DND-41 (cell line): Measurements from ENCODE around the gene PRAMEF10.
"Not testable (repeated sequence)": the region's sequence is repeated elsewhere in the genome, so short reads cannot be mapped to it uniquely, and the experiment has no call there.

Experiments used
- ATAC-seq: fragments of 200-7000 bp; cut with Tn5 transposase; 3 replicates; pipeline ENCODE4 v1.9.1; 2021; ENCODE audit warnings: low read depth; ENCODE audit not compliant: insufficient read depth
- DNase-seq: peaks from one replicate; pipeline ENCODE4 v3.0.0-alpha.2; 2020
- H2AFZ ChIP-seq: 2 replicates; pipeline ENCODE4 v1.6.0; 2012; ENCODE audit warnings: low read depth, low read length
- H3K27ac ChIP-seq: 2 replicates; pipeline ENCODE4 v1.5.1; 2012; ENCODE audit warnings: low read length, inconsistent platforms
- H3K27me3 ChIP-seq: fragments of 200-600 bp; sonication (generic); 2 replicates; pipeline ENCODE4 v1.6.0; 2012; ENCODE audit warnings: low read length, mild to moderate bottlenecking, inconsistent platforms; ENCODE audit not compliant: insufficient read depth, poor library complexity
- H3K36me3 ChIP-seq: 2 replicates; pipeline ENCODE4 v1.5.1; 2012; ENCODE audit warnings: low read length, inconsistent platforms; ENCODE audit not compliant: insufficient read depth
- H3K4me1 ChIP-seq: 2 replicates; pipeline ENCODE4 v1.5.1; 2012; ENCODE audit warnings: mild to moderate bottlenecking, low read length; ENCODE audit not compliant: insufficient read depth
- H3K4me2 ChIP-seq: 2 replicates; pipeline ENCODE4 v1.6.0; 2012; ENCODE audit warnings: mild to moderate bottlenecking, moderate library complexity, low read length, inconsistent platforms; ENCODE audit not compliant: insufficient read depth
- H3K4me3 ChIP-seq, 2 experiments: fragments of 200-600 bp in 1 of 2; shearing (Covaris generic) in 1 of 2; 2 replicates each; pipeline ENCODE4 v1.5.1; 2012 to 2016; ENCODE audit warnings: inconsistent platforms in 2 of 2, low read length in 2 of 2, mild to moderate bottlenecking in 2 of 2, low read depth in 1 of 2, moderate library complexity in 1 of 2
- H3K79me2 ChIP-seq: 2 replicates; pipeline ENCODE4 v1.6.0; 2012; ENCODE audit warnings: low read length, inconsistent platforms; ENCODE audit not compliant: insufficient read depth
- H3K9ac ChIP-seq: 2 replicates; pipeline ENCODE4 v1.6.0; 2012; ENCODE audit warnings: low read depth, mild to moderate bottlenecking, inconsistent platforms, low read length, moderate library complexity
- H3K9me3 ChIP-seq: 2 replicates; pipeline ENCODE4 v1.5.1; 2012; ENCODE audit warnings: low read length, moderate library complexity, mild to moderate bottlenecking, inconsistent platforms; ENCODE audit not compliant: insufficient read depth, severe bottlenecking
- H4K20me1 ChIP-seq: 2 replicates; pipeline ENCODE4 v1.6.0; 2012; ENCODE audit warnings: low read length; ENCODE audit not compliant: insufficient read depth
- TF ChIP-seq, protein P1 (sequence below): IDR thresholded peaks from 2 replicates; pipeline ENCODE4 v1.5.1; 2012; ENCODE audit warnings: borderline replicate concordance, low read length, moderate library complexity, mild to moderate bottlenecking; ENCODE audit not compliant: poor library complexity, severe bottlenecking; ENCODE audit errors: extremely low read depth

The PRAMEF10 gene, protein sequence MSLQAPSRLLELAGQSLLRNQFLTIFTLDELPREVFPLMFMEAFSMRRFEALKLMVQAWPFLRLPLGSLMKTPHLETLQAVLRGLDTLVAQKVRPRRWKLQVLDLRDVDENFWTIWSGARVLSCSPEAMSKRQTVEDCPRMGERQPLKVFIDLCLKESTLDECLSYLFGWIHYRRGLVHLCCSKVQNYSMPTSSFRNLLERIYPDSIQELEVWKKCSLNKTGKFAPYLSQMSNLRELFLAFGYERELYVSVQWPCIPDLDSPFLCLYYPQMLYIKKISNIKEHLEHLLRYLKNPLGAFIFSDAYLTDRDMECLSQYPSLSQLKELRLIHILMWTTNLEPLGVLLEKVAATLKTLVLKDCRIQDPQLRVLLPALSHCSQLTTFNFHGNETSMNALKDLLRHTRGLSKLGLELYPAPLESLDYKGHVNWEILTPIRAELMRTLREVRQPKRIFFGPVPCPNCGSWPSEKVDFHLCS

DNA sequence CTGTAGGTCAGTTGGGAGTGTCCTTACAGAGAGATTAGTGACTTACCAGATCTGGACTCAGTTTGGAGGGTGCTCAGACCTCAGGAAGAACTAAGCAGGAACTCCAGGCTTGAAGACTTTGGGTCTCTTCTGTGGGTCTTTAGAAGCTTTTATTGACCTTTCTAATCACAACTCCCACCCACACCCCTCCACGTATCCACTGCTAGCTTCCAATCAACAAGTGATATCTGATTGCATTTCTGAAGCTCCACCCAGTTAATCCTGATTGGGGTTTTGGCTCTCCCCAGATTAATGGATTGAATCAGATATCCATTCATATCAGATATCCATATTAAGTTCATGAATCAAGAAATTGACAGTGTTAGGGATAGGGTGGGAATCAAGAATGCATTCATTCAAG is at the start of gene PRAMEF10:
TSS of gene PRAMEF10 (minus strand) at position 101 of the 400 bp plus-strand sequence. CDS start 2,423 bp downstream, outside the sequence.
- not testable (repeated sequence) for H3K4me3 ChIP-seq, H3K27ac ChIP-seq, H3K9ac ChIP-seq, H4K20me1 ChIP-seq, H3K4me2 ChIP-seq, H3K4me1 ChIP-seq, H3K79me2 ChIP-seq, H2AFZ ChIP-seq, H3K9me3 ChIP-seq, H3K36me3 ChIP-seq, DNase-seq, H3K27me3 ChIP-seq, ATAC-seq

DNA sequence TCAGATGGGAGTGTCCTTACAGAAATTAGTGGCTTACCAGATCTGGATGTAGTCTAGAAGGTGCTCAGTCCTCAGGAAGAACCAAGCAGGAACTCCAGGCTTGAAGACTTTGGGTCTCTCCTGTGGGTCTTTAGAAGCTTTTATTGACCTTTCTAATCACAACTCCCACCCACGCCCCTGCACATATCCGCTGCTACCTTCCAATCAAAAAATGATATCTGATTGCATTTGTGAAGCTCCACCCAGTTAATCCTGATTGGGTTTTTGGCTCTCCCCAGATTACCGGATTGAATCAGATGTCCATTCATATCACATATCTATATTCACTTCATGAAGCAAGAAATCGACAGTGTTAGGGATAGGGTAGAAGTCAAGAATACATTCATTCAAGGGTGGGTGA is 49.4 kb upstream of the PRAMEF10 start, which contains the start of gene PRAMEF6:
TSS of gene PRAMEF6 (minus strand) at position 101 of the 400 bp plus-strand sequence. CDS start 5,062 bp downstream, outside the sequence.
- H3K79me2 ChIP-seq, H3K4me2 ChIP-seq, H2AFZ ChIP-seq, H3K27me3 ChIP-seq, H4K20me1 ChIP-seq, H3K4me3 ChIP-seq, DNase-seq, H3K9ac ChIP-seq, H3K9me3 ChIP-seq, H3K36me3 ChIP-seq, H3K27ac ChIP-seq, H3K4me1 ChIP-seq, ATAC-seq: not testable (repeated sequence)

DNA sequence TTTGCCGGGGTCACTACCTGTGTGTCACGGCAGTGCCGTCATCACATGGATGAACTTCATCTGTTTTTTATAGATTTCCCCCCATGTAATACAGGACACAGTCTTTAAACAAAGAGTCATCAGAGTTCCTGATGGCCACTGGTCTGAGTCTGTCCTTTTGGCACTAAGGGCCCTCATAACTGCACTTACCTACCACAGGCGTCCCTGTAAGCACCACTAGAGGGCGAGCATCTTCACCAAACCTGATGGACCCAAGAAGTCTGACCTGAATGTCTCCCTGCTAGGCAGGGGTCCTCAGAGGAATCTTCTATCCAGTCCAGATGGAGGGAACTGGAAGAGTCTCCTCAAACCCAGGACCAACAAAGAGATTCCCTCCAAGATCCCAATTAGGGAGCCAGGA is 26.3 kb upstream of the PRAMEF10 start:
- H3K9me3 ChIP-seq, H3K27me3 ChIP-seq, H3K27ac ChIP-seq, H2AFZ ChIP-seq, DNase-seq, H3K9ac ChIP-seq, H3K79me2 ChIP-seq, H3K4me1 ChIP-seq, H3K36me3 ChIP-seq, H3K4me3 ChIP-seq, H4K20me1 ChIP-seq, H3K4me2 ChIP-seq, ATAC-seq: not testable (repeated sequence)
- TF ChIP-seq, protein P1, sequence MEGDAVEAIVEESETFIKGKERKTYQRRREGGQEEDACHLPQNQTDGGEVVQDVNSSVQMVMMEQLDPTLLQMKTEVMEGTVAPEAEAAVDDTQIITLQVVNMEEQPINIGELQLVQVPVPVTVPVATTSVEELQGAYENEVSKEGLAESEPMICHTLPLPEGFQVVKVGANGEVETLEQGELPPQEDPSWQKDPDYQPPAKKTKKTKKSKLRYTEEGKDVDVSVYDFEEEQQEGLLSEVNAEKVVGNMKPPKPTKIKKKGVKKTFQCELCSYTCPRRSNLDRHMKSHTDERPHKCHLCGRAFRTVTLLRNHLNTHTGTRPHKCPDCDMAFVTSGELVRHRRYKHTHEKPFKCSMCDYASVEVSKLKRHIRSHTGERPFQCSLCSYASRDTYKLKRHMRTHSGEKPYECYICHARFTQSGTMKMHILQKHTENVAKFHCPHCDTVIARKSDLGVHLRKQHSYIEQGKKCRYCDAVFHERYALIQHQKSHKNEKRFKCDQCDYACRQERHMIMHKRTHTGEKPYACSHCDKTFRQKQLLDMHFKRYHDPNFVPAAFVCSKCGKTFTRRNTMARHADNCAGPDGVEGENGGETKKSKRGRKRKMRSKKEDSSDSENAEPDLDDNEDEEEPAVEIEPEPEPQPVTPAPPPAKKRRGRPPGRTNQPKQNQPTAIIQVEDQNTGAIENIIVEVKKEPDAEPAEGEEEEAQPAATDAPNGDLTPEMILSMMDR = peak; percentile 15

DNA sequence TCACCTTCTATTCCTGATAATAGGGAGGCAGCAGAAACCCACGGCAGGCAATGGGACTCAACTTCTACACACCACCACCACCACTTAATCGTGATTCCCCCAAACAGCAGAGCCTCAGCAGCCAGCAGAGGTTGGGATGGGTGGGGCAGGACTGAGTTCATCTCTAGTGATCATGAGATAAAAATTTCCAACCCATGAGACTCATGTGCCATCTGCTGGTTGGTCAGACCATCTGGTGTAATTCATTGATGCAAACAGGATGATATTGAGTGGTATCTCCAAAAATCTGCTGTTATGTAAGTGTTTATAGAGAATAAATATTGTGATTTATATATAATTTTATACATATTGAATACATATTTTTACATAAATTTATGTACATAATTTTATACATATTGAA is 23.7 kb upstream of the PRAMEF10 start:
- not testable (repeated sequence) for H3K4me3 ChIP-seq, ATAC-seq, H3K27me3 ChIP-seq, H3K9me3 ChIP-seq, H3K27ac ChIP-seq, H3K9ac ChIP-seq, H3K4me2 ChIP-seq, H2AFZ ChIP-seq, H3K79me2 ChIP-seq, H3K36me3 ChIP-seq, DNase-seq, H3K4me1 ChIP-seq, H4K20me1 ChIP-seq
- TF ChIP-seq, protein P1 = peak; percentile 2

DNA sequence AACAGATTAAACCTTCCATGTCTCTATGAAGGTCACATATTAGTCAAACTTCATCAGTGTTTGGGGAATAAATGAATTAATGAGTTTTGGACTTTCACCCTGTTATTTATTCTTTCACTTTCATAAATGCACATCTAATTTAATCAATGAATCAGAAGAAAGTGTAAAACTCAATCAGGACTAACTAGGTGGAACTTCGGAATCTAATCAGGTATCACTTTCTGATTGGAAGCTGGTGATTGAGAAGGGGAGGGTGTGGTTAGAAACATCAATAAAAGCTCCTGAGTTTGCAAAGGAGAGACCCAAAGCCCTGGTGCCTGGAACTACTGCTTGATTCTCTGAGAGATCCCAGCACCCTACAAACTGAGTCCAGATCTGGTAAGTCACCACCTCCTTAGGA is 18.2 kb upstream of the PRAMEF10 start, which contains the start of gene PRAMEF7:
TSS of gene PRAMEF7 (plus strand) at position 301 of the 400 bp plus-strand sequence. CDS start 1,083 bp downstream, outside the sequence.
- not testable (repeated sequence) for H3K27ac ChIP-seq, H2AFZ ChIP-seq, H3K27me3 ChIP-seq, H3K79me2 ChIP-seq, H4K20me1 ChIP-seq, H3K4me3 ChIP-seq, H3K9me3 ChIP-seq, H3K9ac ChIP-seq, DNase-seq, H3K4me2 ChIP-seq, H3K4me1 ChIP-seq, ATAC-seq, H3K36me3 ChIP-seq

DNA sequence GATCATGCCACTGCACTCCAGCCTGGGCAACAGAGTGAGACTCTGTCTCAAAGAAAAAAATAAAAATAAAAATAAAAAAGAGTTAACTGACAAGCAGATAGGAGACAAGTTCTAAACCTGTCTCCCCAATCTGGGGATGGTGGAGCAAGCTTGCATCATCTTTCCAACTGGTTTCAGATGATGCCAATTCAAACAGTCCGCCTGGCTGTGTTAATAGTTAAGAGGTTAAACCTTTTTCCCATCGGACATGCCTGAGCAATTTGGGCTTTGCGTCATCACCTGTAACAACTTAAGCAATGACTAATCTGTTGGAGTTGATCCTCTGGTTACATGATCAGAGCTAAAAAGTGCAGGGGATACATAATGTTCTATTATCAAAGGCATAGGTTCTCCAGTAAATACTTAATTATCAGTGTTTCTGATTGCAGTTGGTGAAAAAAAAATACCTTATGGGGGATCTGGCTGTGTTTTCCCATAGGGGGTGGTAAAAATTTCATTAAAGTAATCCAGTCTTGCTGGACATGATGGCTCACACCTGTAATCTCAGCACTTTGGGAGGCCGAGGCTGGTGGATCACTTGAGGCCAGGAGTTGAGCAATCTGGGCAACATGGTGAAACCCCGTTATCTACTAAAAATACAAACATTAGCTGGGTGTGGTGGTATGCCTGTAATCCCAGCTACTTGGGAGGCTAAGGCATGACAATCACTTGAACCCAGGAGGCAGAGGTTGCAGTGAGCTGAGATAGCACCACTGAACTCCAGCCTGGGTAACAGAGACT is 5.9 kb upstream of the PRAMEF10 start:
- not testable (repeated sequence) for H3K4me1 ChIP-seq, H3K4me3 ChIP-seq, H3K4me2 ChIP-seq, H3K36me3 ChIP-seq, DNase-seq, H2AFZ ChIP-seq, H3K9me3 ChIP-seq, ATAC-seq, H3K79me2 ChIP-seq, H3K27ac ChIP-seq, H4K20me1 ChIP-seq, H3K9ac ChIP-seq, H3K27me3 ChIP-seq
